ACHN (cell line): Measurements from ENCODE around the gene SMAD3.

Source experiments
- DNase-seq: peaks from one replicate; pipeline ENCODE4 v3.0.0-alpha.2; 2015
- in situ Hi-C: cut with HindIII; loops from 2 replicates; pipeline ENCODE4 v1.10.0; 2017; ENCODE audit warnings: low sequenced_read_pairs, low pct_ligation_motif_present, low pct_unique_long_range_greater_than_20kb

SMAD3 gene

GRCh38 chr15:67103432-67103831, 38.0 kb downstream of the SMAD3 start:
- in situ Hi-C loops = no loop called here
- DNase-seq = no peak

GRCh38 chr15:67103869-67104268, 38.5 kb downstream of the SMAD3 start:
- no peak for DNase-seq
- in situ Hi-C loops = no loop called here

GRCh38 chr15:67104510-67104909, 39.1 kb downstream of the SMAD3 start:
- in situ Hi-C loops = no loop called here
- no peak for DNase-seq

- peak; percentile 94 for DNase-seq
- in situ Hi-C loops = no loop called here
Observed at GRCh38 chr15:67105065-67105951, 39.9 kb downstream of the SMAD3 start.

- in situ Hi-C loops = no loop called here
- DNase-seq = no peak
Observed at GRCh38 chr15:67105991-67106763, 40.8 kb downstream of the SMAD3 start.

- DNase-seq = no peak
- in situ Hi-C loops = no loop called here
Observed at GRCh38 chr15:67106764-67107013, 41.3 kb downstream of the SMAD3 start.

GRCh38 chr15:67107014-67107812, 41.8 kb downstream of the SMAD3 start:
- DNase-seq = peak; percentile 97
- in situ Hi-C loops = no loop called here

GRCh38 chr15:67108122-67108961, 42.9 kb downstream of the SMAD3 start:
- in situ Hi-C loops = no loop called here

GRCh38 chr15:67109141-67110034, 44.0 kb downstream of the SMAD3 start:
- in situ Hi-C loops = no loop called here
- DNase-seq = peak; percentile 98

More at GRCh38 chr15:67108122-67108961, 42.9 kb downstream of the SMAD3 start:
- DNase-seq = no peak

GRCh38 chr15:67110361-67110781, 45.0 kb downstream of the SMAD3 start:
- DNase-seq = peak; percentile 91
- in situ Hi-C loops = no loop called here

- in situ Hi-C loops = no loop called here
- DNase-seq = no peak
Observed at GRCh38 chr15:67110958-67111864, 45.8 kb downstream of the SMAD3 start.

GRCh38 chr15:67114046-67114445, 48.6 kb downstream of the SMAD3 start:
- no peak for DNase-seq
- in situ Hi-C loops = no loop called here

GRCh38 chr15:67114846-67115585, 49.6 kb downstream of the SMAD3 start:
- no peak for DNase-seq
- in situ Hi-C loops = no loop called here

GRCh38 chr15:67115586-67115969, 50.2 kb downstream of the SMAD3 start:
- no peak for DNase-seq
- in situ Hi-C loops = no loop called here

GRCh38 chr15:67116742-67117141, 51.3 kb downstream of the SMAD3 start:
- in situ Hi-C loops = no loop called here
- DNase-seq = no peak

- no peak for DNase-seq
- in situ Hi-C loops = no loop called here
Observed at GRCh38 chr15:67117370-67117769, 52.0 kb downstream of the SMAD3 start.
